GM23338 (cell line): Measurements from ENCODE around the gene C1orf210. TPM values are rescaled to one million over a fixed set of nuclear protein-coding genes. Genes with fewer than 3 reads are reported as not detected.

Experiments used
- ATAC-seq: fragments of 200-7000 bp; cut with Tn5 transposase; 3 replicates; pipeline ENCODE4 v1.9.1; 2020
- DNase-seq: peaks from one replicate; pipeline ENCODE4 v3.0.0-alpha.2; 2015; ENCODE audit warnings: low spot score
- H2AFZ ChIP-seq: fragments of 200-600 bp; sonication (generic); 2 replicates; pipeline ENCODE4 v1.8.0; 2016; ENCODE audit warnings: antibody characterized with exemption, mild to moderate bottlenecking, moderate library complexity
- H3F3A ChIP-seq: fragments of 200-600 bp; sonication (generic); replicated peaks from 2 replicates; pipeline ENCODE4 v1.8.0; 2017; ENCODE audit warnings: antibody characterized with exemption, mixed run types, low read depth
- H3K27ac ChIP-seq: fragments of 200-600 bp; sonication (generic); 2 replicates; pipeline ENCODE4 v1.6.1; 2016; ENCODE audit warnings: low read depth
- H3K27me3 ChIP-seq: fragments of 200-600 bp; sonication (generic); 2 replicates; pipeline ENCODE4 v1.8.0; 2016; ENCODE audit warnings: mild to moderate bottlenecking, mixed run types, moderate library complexity; ENCODE audit not compliant: insufficient read depth
- H3K36me3 ChIP-seq: fragments of 200-600 bp; sonication (generic); 2 replicates; pipeline ENCODE4 v1.8.0; 2016; ENCODE audit warnings: mild to moderate bottlenecking; ENCODE audit not compliant: insufficient read depth
- H3K4me1 ChIP-seq: fragments of 200-600 bp; sonication (generic); 2 replicates; pipeline ENCODE4 v1.8.0; 2016; ENCODE audit warnings: mild to moderate bottlenecking, moderate library complexity; ENCODE audit not compliant: insufficient read depth
- H3K4me2 ChIP-seq: fragments of 200-600 bp; sonication (generic); 2 replicates; pipeline ENCODE4 v1.7.1; 2017; ENCODE audit warnings: mixed run types
- H3K4me3 ChIP-seq: fragments of 200-600 bp; sonication (generic); 2 replicates; pipeline ENCODE4 v1.6.1; 2016; ENCODE audit warnings: mixed run types
- H3K79me2 ChIP-seq: fragments of 200-600 bp; sonication (generic); replicated peaks from 2 replicates; pipeline ENCODE4 v1.8.0; 2017; ENCODE audit warnings: mild to moderate bottlenecking; ENCODE audit not compliant: insufficient read depth
- H3K9me2 ChIP-seq: fragments of 200-600 bp; sonication (generic); 2 replicates; pipeline ENCODE4 v1.8.0; 2017; ENCODE audit not compliant: insufficient read depth
- H4K20me1 ChIP-seq: fragments of 200-600 bp; sonication (generic); replicated peaks from 2 replicates; pipeline ENCODE4 v1.8.0; 2017; ENCODE audit warnings: mild to moderate bottlenecking; ENCODE audit not compliant: insufficient read depth
- H3K27ac Mint-ChIP-seq: 2 replicates; pipeline ENCODE4 v1.8.0; 2020; ENCODE audit warnings: inconsistent platforms, mild to moderate bottlenecking, moderate library complexity, mixed read lengths
- H3K27me3 Mint-ChIP-seq: 3 replicates; pipeline ENCODE4 v1.8.0; 2022; ENCODE audit warnings: low read depth, mild to moderate bottlenecking, moderate library complexity, mixed read lengths, inconsistent platforms; ENCODE audit not compliant: insufficient read depth, poor library complexity
- H3K36me3 Mint-ChIP-seq: 3 replicates; pipeline ENCODE4 v1.8.0; 2021; ENCODE audit warnings: low read depth, mild to moderate bottlenecking, inconsistent platforms, moderate library complexity, mixed read lengths
- H3K4me1 Mint-ChIP-seq: 3 replicates; pipeline ENCODE4 v1.8.0; 2020; ENCODE audit warnings: mild to moderate bottlenecking, inconsistent platforms, mixed read lengths
- H3K4me3 Mint-ChIP-seq: 3 replicates; pipeline ENCODE4 v1.8.0; 2021; ENCODE audit warnings: moderate library complexity, mild to moderate bottlenecking, inconsistent platforms, mixed read lengths
- H3K9me3 Mint-ChIP-seq: 3 replicates; pipeline ENCODE4 v1.8.0; 2020; ENCODE audit warnings: moderate library complexity, mild to moderate bottlenecking, inconsistent platforms, mixed read lengths
- CREB1 ChIP-seq: fragments of 250-450 bp; sonication (Bioruptor Pico); IDR thresholded peaks from 2 replicates; pipeline ENCODE4 v1.5.0; 2020; ENCODE audit warnings: low read depth, mild to moderate bottlenecking, moderate library complexity
- CTCF ChIP-seq, 2 experiments: fragments of 200-600 bp in 1 of 2; sonication (generic) in 1 of 2; conservative IDR thresholded peaks; 2 replicates each; pipeline versions ENCODE4 v1.5.1 to v1.6.1; 2016 to 2017; ENCODE audit warnings: antibody characterized with exemption in 2 of 2, low read depth in 2 of 2, mild to moderate bottlenecking in 2 of 2, moderate library complexity in 1 of 2
- ETS1 ChIP-seq: IDR thresholded peaks from 2 replicates; pipeline ENCODE4 v1.6.1; 2016; ENCODE audit warnings: antibody characterized with exemption
- EZH2 ChIP-seq: fragments of 200-600 bp; sonication (generic); IDR thresholded peaks from one replicate; pipeline ENCODE4 v1.8.0; 2017; ENCODE audit warnings: antibody characterized with exemption, mild to moderate bottlenecking, low read depth; ENCODE audit not compliant: unreplicated experiment
- EZH2phosphoT487 ChIP-seq: fragments of 200-600 bp; sonication (generic); IDR thresholded peaks from one replicate; pipeline ENCODE4 v1.8.1; 2018; ENCODE audit warnings: antibody characterized with exemption; ENCODE audit not compliant: unreplicated experiment
- JUNB ChIP-seq: IDR thresholded peaks from one replicate; pipeline ENCODE4 v1.6.1; 2016; ENCODE audit warnings: antibody characterized with exemption; ENCODE audit not compliant: unreplicated experiment
- NANOG ChIP-seq: IDR thresholded peaks from 2 replicates; pipeline ENCODE4 v1.6.1; 2016; ENCODE audit warnings: antibody characterized with exemption, borderline replicate concordance
- POLR2AphosphoS5 ChIP-seq: IDR thresholded peaks from 2 replicates; pipeline ENCODE4 v1.6.1; 2016; ENCODE audit warnings: antibody characterized with exemption, low read depth
- REST ChIP-seq: IDR thresholded peaks from one replicate; pipeline ENCODE4 v1.6.1; 2018; ENCODE audit warnings: antibody characterized with exemption; ENCODE audit not compliant: unreplicated experiment
- STAT1 ChIP-seq: IDR thresholded peaks from one replicate; pipeline ENCODE4 v1.6.1; 2016; ENCODE audit warnings: antibody characterized with exemption; ENCODE audit not compliant: unreplicated experiment
- ZNF114 ChIP-seq: fragments of 250-450 bp; sonication (Bioruptor Pico); IDR thresholded peaks from 2 replicates; pipeline ENCODE4 v1.5.0; 2020; ENCODE audit warnings: mild to moderate bottlenecking, moderate library complexity
- ZNF331 ChIP-seq: fragments of 250-450 bp; sonication (Bioruptor Pico); IDR thresholded peaks from 2 replicates; pipeline ENCODE4 v1.5.0; 2020; ENCODE audit warnings: low read depth, mild to moderate bottlenecking, moderate library complexity
- ZNF462 ChIP-seq: fragments of 250-450 bp; sonication (Bioruptor Pico); IDR thresholded peaks from 2 replicates; pipeline ENCODE4 v1.5.0; 2020; ENCODE audit warnings: mild to moderate bottlenecking, moderate library complexity
- polyA plus RNA-seq: library from polyadenylated mRNA; unstranded; fragments of >200 nt; fragmentation: Nextera tagmentation; extraction: Ambion mirVana; gene quantifications from 2 replicates; pipeline ENCODE4 v1.2.1, GENCODE V29; 2016
- total RNA-seq: library from RNA; depleted of rRNA; stranded (reverse); fragments of >200 nt; shearing (Covaris generic); gene quantifications from 2 replicates; pipeline ENCODE4 v1.2.3, GENCODE V29; 2014

C1orf210 gene
- total and polyA plus RNA-seq, 2 experiments from 2014 or later, result 10.3 to 17.1 TPM

GRCh38 chr1:43294761-43295160, 9.4 kb upstream of the C1orf210 start:
- H3F3A ChIP-seq, result no peaks in the 10 kb centered on the region
- no peak overlapping the region for H3K4me3 ChIP-seq
- Mint-ChIP-seq H3K4me1 (peaks cover 39% of the 10 kb centered on the region), H3K4me3 (no peak overlapping the region), H3K27ac (no peak overlapping the region), H3K27me3 (peaks cover 6% of the 10 kb centered on the region), H3K36me3 (no peaks in the 10 kb centered on the region), H3K9me3 (no peaks in the 10 kb centered on the region)
- H3K4me2 ChIP-seq, result no peak overlapping the region
- H3K27ac ChIP-seq, result no peak overlapping the region
- no peaks in the 10 kb centered on the region for H3K27me3 ChIP-seq
- TF ChIP-seq ZNF331 (CRISPR knock-in tag) (no peak), JUNB (no peak), REST (no peak), STAT1 (no peak), CREB1 (no peak), ZNF114 (CRISPR knock-in tag) (no peak), ZNF462 (no peak), ETS1 (no peak), EZH2phosphoT487 (no peak), POLR2AphosphoS5 (no peak), NANOG (no peak), EZH2 (no peak), CTCF (conservative IDR thresholded peaks at IDR 0.05; ENCODE audit: low read depth in 2 of 2) (no peak)
- H3K79me2 ChIP-seq, result no peaks in the 10 kb centered on the region
- DNase-seq (no peak), ATAC-seq (no peak)
- no peaks in the 10 kb centered on the region for H3K36me3 ChIP-seq
- peaks cover 36% of the 10 kb centered on the region for H3K4me1 ChIP-seq
- no peak overlapping the region for H2AFZ ChIP-seq
- H4K20me1 ChIP-seq, result no peaks in the 10 kb centered on the region
- H3K9me2 ChIP-seq, result peaks cover 6% of the 10 kb centered on the region; the same call in 1 of the 2 replicates
